ENCODE results near the gene CIB4.

- no peak for TF ChIP-seq POLR2A (IDR thresholded peaks at IDR 0.05; ENCODE audit: low read length)
- no peak for TF ChIP-seq GATA1 (IDR thresholded peaks at IDR 0.05; ENCODE audit: low read depth, low read length)
These were observed 65.2 kb downstream of the CIB4 start for GRCh38 chr2:26575836-26576564.
